Activated CD4-positive, CD25-positive, alpha-beta regulatory T cell treated with anti-CD3 and anti-CD28 coated beads, Interleukin-2, amount 50 U/mL, for 16 hours (primary cell): ENCODE measurements around the gene SPTB.

ENCODE experiments used
- DNase-seq: peaks from one replicate; pipeline ENCODE4 v3.0.0-alpha.2; 2020; ENCODE audit warnings: low read depth, low spot score

The SPTB gene

GRCh38 chr14:64729386-64730060, 150.2 kb downstream of the SPTB start:
- DNase-seq, result no peak

- no peak for DNase-seq
Observed at GRCh38 chr14:64728856-64729255, 150.9 kb downstream of the SPTB start.

DNA sequence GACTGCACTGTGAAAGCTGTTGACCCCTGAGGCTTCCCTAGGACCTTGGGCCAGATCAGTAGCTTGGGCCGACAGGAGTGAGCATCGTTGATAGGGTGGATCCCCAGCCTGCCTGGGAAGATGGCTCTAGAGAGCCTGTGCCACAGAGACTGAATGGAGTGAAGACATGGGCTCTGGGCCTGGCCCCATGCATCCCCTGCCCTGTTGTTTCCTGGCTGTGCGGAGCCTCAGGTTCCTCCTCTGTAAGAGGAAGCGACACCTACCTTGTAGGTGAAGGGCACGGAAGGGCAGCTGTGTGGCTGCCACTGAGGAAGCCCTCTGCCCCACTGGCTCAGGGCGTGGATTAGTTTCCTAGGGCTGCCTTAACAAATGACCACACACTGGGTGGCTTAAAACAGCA, 151.6 kb downstream of the SPTB start:
- no peak for DNase-seq

- DNase-seq, result no peak
Observed at GRCh38 chr14:64727551-64728071, 152.1 kb downstream of the SPTB start.

- DNase-seq, result no peak
Observed at GRCh38 chr14:64726585-64726890, 153.2 kb downstream of the SPTB start.

DNA sequence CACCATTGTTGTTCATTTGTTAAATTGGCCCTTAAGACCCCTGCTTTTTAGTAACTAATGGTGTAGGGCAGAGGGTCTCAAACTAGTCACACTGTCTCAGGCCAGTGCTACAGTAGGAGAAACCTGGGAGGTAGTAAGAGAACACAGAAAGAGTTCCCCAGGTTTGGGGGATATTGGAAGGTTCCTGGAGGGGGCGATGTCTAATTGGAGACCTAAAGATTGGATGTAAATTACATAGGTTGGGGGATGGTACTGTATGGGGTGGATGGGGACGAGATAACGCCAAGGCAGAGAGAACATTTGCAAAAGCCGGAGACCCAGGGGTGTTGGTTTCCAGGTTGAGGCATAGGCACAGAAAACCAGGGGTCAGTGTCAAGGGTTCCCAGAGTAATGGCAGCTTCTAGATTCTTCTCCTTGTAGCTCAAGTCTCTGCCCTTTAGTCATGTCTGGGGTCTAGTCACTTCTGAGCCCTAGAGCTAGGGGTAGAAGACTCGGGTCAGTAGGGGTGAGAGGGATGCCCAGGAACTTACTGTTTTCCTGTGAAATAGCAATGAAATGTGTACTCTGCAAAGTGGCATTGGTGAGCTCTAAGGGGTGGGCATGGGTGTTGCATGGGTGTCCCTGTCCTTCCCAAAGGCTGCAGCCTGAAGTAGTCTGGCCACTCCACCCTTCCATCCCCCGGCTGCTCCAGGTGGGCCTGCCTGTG, 153.7 kb downstream of the SPTB start:
- no peak for DNase-seq

DNA sequence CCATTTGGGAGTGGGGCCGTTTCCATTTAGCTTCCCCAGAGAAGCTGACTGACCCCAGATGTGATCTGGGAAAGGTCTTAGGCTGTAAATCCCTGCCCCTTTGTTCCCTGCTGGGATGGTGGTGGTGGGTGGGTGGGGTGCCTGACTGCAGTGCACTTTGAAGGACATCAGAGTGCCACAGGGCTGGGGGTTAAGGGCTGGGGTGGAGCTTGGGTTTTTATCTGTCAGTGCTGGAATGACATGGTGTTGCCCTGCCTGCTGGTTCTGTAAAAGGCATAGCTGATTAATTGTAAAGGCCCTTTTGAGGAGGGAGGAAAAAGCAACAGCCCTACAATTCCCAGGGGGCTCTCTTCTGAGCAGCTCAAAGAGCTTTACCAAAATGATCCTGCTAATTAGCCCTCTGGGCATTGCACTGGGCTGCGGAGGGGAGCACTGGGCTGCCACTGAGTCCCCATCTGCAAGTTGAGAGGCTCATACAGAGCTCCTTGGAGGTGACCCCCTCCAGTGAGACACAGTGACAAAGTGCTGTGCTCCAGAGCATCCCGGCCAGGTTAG, 154.4 kb downstream of the SPTB start:
- no peak for DNase-seq

DNA sequence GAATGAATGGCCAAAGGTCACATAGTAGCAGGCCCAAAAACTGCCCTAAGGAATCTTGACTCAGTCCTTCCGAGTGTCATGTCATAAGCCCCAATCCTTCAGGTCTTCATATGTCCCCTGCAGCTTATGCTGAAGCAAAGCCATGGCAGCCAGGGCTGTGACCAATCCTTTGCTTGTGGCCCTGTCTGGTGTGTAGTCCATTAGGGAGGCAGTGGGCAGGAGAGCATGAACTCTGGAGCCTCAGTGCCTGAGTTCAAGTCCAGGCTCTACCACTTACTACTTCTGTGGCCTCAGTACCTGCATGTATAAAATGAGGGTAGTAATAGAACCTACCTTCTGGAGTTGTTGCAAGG, 155.2 kb downstream of the SPTB start:
- no peak for DNase-seq

- DNase-seq, result no peak
Observed at GRCh38 chr14:64723691-64724577, 155.8 kb downstream of the SPTB start.

DNA sequence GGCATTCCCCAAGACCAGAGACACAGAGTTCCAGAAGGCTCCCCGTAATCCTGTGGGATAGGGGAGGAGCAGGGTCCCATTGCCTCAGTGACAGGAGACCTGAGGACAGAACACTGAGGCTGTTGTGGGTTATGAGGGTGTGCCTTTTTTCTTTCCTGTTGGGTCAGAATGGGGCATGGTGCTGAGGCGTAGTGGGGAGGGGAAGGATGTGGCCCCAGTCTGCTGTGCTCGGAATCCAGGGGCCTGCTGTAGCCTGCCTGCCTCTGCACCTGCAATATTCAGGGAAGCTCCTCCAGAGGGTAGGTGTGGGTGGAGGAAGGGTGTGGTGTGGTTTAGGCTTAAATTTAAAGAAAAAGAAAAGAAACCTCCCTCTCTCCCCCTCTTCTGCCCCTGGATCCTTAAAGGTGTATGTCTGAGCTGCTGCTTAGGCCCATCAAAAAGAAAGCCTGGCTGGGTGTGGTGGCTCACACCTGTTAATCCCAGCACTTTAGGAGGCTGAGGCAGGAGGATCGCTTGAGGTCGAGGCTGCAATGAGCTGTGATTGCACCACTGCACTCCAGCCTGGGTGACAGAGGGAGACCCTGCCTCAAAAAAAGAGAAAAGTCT, 156.8 kb downstream of the SPTB start:
- no peak for DNase-seq

DNA sequence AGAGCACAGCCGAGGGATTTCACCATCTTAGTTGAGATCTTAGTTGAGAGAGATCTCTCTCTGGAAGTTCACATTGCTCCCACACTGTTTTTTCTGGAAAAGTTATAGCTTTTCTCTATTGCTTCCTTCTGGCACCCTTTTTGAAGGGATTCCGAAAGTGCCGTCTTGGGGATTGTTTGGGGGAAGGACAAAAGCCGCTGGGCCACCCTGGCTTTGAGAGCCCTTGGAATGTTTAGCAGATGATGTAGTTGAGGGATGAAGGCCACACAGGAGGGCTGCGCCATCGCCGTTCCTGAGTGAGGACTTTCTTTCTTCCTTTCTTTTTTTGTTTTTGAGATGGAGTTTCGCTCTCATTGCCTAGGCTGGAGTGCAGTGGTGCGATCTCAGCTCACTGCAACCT, 157.8 kb downstream of the SPTB start:
- no peak for DNase-seq

- no peak for DNase-seq
Observed at GRCh38 chr14:64721391-64721791, 158.3 kb downstream of the SPTB start.

DNA sequence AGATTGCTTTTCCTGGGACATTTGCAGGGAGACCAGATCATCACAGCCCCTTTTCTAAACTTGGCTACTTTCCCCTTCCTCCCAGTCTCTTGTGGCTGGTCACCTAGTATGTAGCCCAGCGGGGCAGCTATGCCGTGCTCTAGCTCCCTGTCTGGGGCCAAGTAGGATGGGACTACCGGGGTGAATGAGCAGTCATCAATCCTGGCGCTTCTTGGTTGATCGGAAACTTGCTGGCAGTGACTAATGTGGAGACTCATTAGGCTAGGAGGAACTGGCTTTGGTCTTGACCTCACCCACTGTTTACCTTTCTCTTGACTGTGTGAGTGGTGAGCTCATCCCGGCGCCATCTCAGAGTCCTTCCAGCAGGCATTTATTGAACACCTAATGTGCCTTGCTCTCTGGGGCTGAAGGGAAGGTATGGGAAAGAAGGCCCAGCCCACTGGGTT, 159.6 kb downstream of the SPTB start:
- no peak for DNase-seq

GRCh38 chr14:64719601-64720000, 160.1 kb downstream of the SPTB start:
- no peak for DNase-seq

GRCh38 chr14:64718762-64719161, 160.9 kb downstream of the SPTB start:
- no peak for DNase-seq

DNA sequence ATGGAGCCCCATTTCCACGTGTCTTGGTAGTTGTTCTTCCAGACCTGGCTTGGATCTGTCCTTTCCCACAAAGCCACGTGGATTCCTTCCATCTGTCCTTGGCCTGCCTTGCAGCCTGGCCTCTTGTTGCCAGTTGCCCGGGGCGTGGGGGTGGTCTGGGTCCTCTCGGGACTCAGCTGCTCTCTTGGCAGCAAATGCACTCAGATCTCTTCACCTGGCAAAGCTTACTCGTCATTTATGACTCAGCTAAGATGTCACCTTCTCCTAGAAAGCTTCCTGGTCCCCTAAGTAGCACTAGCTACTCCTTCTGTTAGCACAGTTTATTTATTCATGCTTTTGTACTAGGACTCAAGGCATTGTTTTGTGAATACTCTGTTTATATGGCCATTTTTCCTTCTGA, 161.8 kb downstream of the SPTB start:
- DNase-seq, result no peak

GRCh38 chr14:64715628-64716412, 163.9 kb downstream of the SPTB start:
- no peak for DNase-seq

GRCh38 chr14:64715146-64715627, 164.5 kb downstream of the SPTB start:
- DNase-seq, result no peak

- no peak for DNase-seq
Observed at GRCh38 chr14:64714432-64715025, 165.2 kb downstream of the SPTB start.

DNA sequence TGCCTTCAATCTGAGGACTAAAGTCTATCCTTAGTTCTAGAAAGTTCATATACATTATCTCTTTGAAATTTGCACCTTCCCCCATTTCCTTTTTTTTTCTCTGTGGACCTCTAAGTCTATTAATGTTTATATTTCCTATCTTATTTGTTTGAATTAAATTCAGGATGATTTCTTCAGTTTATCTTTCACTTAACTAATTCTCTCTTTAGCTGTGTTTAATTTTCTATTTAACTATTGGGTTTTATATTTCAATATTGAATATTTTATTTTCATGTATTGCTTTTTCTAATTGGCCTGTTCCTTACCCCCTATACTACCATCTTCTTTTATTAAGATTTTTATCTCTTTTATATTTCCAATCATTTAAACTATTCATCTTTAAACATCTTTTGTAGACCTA, 166.0 kb downstream of the SPTB start:
- DNase-seq, result no peak
